ENCODE results near the gene CCDC92B.

CCDC92B gene

DNA sequence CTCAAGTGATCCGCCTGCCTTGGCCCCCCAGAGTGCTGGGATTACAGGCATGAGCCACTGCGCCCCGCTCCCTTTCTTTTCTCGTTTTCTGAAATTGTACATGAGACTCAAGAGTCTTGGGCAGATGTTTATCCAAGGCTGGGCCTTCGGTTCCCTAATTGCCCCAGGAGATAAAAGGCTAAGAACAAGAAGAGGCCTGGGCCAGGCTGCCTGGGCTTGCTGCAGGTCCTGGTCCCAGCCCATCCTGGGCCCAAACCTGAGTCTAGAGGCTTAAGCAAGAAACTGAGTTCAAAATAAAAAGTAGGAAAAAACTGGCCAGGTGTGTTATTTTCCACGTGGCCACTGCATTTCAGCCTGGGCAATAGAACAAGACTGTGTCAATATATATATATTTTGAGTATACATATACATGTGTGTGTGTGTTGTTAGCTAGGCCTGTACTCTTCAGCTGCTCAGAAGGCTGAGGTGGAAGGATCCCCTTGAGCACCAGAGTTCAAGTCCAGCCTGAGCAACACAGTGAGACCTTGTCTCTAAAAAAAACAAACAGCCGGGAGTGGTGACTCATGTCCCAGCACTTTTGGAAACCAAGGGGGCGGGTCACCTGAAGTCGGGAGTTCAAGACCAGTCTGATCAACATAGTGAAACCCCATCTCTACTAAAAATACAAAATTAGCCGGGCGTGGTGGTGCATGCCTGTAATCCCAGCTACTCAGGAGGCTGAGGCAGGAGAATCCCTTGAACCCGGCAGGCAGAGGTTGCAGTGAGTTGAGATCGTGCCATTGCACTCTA is 31.1 kb downstream of the CCDC92B start:
- DNase-seq: no peak

DNA sequence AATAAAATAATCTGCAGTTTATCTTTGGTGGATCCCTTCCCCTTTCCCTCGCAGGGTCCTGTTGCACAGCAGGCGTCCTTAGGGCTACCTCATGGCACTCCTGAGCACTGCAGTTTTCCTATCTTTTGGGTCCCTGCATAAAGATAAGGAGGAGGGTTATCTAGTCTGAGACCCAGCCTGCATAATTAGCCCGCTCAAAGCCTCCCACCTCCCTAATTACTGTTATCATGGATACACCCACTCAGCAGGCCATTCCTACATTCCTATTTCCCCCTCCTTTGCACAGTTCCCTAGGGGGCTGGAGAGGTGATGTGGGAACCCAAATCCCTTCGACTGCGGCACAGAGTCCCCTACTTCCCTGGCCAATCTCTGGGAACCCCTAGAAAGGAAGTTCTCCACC is 32.8 kb downstream of the CCDC92B start:
- no peak for DNase-seq

DNA sequence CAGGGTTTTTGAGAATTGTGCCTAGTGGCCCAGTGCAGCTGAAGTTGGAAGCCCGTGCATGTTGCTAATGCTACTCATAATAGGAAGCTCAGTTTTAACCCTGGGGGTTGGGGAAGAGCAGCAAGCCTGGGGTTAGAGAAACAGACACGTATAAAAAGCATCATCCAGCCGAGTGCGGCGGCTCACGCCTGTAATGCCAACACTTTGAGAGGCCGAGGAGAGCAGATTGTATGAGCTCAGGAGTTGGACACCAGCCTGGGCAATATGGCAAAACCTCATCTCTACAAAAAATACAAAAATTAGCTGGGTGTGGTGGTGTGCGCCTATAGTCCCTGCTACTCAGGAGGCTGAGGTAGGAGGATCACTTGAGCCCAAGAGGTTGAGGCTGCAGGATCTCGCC is 35.6 kb downstream of the CCDC92B start:
- no peak for DNase-seq

GRCh38 chr17:2712300-2713043 is 37.0 kb downstream of the CCDC92B start:
- DNase-seq: no peak

DNA sequence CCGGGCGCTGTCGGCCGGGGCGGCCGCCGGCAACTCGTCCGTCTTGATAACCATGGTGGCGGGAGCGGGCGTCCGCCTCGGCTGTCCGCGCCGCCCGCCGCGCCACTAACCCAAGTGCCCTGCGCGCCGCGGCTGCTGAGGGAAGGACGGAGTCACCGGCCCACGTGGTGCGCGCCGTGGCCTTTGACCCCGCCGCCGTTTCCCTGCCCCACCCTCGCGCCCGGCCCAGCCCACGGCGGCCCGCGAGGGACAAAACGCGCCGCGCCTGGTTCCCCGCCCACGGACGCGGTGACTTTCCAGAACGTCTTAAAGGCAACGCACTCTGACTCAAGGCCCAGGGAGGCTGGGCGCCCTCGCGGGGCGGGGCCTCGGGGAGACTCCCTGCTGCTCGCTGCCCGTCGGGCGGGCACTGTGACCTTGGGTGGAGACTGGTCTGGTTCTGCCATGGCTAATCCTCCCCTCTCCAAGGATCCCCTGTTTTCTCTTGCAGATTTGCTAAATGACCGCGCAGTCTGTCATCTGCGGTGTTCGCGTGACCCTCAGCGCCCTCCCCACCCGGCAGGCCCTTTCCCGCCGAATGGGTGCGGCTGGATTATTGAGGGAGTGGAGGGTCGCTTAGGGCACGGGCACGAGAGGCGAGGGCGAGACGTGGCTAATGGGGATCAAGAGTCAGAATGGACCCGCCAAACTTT is 37.7 kb downstream of the CCDC92B start, which contains the start of gene CLUH:
CLUH (minus strand) TSS at position 157 of the 692 bp plus-strand sequence; CDS start at position 54, 103 bp downstream.
- DNase-seq: peak; percentile 92

GRCh38 chr17:2710803-2711607 is 38.4 kb downstream of the CCDC92B start:
- no peak for DNase-seq

GRCh38 chr17:2710071-2710802 is 39.2 kb downstream of the CCDC92B start:
- no peak for DNase-seq

- no peak for DNase-seq
Observed at GRCh38 chr17:2709183-2709661, 40.2 kb downstream of the CCDC92B start.

DNA sequence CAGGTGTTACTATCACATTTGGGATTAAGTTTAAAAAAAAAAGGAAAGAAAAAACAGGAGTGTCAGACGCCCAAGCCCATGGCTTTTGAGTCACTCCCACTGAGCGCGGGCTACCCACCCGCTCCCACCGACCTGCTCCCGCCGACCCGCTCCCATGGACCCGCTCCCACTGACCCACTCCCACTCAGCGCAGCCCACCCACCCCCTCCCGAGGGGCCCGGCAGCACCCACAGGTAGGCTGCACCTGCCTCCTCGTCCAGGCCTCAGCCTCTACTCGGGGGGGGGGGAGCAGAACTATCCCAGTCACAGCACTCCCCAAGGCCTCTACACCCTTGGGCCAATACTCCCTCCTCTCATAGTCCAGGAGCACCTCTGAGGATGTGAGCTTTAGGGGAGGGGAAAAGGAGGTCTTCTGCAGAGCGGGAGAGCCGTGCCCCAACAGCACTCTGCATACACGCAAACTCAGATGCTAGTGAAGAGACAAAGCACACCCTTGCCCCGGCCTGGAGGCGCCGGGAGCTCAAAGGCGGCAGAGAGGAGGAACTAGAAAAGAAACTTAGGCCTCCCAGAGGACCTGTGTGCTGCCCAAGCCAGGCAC is 40.8 kb downstream of the CCDC92B start:
- DNase-seq: no peak

DNA sequence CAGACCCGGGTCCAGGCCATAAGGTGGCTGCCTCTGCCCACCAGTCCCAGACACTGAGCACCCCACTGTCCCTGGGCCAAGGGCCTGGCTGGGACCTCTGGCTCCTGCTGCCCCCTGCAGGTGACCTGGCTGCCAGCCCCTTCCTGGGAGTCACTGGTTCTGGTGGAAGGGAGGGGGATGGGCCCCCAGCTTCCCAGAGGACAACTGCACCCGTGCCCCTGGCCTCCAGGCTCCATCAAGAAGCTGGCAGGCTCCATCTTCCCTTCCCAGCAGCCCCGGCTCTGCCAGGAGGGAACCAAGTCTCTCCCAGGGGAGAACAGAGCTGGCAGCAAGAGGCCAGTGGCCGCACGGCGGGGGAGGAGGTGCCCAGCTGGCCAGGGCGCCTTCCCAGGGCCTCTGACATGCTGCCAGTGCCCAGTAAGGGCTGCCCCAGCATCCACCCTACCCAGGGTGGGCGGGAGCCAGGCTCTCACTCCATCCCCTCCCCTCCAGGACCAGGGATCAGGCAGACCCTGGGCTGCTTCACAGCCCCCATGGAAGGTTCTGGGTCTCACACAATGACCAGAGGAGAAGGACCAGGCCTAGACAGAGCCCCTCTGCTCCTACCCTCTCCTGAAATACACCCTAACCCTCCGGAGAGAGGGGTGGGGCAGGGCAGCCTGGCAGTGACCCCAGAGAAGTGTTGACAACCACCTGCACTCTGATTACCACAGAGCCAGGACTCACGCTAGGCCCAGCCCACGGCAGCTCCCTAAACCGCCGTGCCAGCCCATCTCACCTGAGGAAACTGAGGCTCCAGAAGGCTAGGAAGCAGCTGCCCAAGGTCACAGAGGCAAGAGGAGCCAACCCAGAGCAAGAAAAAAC is 41.5 kb downstream of the CCDC92B start:
- no peak for DNase-seq

DNA sequence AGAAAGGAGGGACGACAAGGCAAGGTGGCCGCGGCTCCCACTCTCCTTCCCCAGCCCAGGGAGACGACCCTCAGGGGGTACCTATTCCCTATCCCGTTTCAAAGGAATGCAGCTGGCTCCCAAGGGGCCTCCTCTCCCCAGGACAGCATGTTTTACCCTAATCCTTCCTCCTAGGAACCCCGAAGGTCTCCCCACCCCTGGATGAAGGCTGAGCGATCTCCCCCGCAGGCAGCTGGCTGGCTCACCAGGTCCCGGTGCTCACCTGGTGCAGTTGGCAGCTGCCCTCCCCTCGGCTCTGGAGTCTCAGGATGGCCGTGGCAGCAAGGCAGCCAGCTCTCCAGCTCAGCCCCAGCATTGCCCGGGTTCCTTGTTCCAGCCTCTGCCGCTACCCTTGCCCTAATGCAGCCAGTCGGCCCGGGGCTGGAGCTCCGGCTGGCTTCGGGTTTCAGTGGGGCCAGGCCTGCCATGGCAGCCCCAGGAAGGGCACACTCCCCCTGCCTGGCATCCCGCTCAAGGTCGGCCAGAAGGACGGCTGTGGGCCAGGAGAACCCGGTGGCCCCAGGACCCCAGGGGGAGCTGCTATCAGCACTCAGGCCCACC is 42.4 kb downstream of the CCDC92B start:
- DNase-seq: no peak

- no peak for DNase-seq
Observed at GRCh38 chr17:2705888-2706795, 43.3 kb downstream of the CCDC92B start.

GRCh38 chr17:2705263-2705662 is 44.2 kb downstream of the CCDC92B start:
- DNase-seq: no peak

DNA sequence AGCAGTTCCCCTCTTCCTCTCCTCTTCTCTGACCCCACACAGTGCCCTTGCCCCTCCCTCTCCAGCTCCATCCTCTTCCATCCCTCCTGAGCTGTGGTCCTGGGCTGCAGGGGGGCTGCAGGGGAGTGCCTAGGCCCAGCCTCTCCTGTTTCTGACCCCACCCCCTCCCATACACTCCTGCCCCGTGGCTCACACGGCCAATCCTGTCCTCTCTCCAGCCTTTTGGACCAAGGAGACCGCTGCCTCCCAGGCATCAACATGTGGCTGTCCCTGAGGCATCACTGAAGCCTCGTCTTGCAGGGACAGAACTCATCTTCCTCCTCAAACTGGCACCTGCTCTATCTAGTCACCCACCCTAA is 44.6 kb downstream of the CCDC92B start:
- DNase-seq: no peak

GRCh38 chr17:2704031-2704889 is 45.2 kb downstream of the CCDC92B start:
- no peak for DNase-seq

GRCh38 chr17:2703606-2704005 is 45.8 kb downstream of the CCDC92B start:
- no peak for DNase-seq

- DNase-seq: no peak
Observed at GRCh38 chr17:2703181-2703580, 46.3 kb downstream of the CCDC92B start.
